GM21576 (cell line): ENCODE results near the gene RFPL1.
"Not testable (repeated sequence)": the region's sequence is repeated elsewhere in the genome, so short reads cannot be mapped to it uniquely, and the experiment has no call there.

Source experiments
- ATAC-seq: cut with Tn5 transposase; IDR thresholded peaks from one replicate; pipeline ENCODE4 v1.9.1; 2021; ENCODE audit warnings: mild to moderate bottlenecking, moderate library complexity; ENCODE audit not compliant: unreplicated experiment

Gene RFPL1

GRCh38 chr22:29438283-29438682, at the start of gene RFPL1:
Gene RFPL1, plus strand, starts transcription at chr22:29438583.
- ATAC-seq = not testable (repeated sequence)

DNA sequence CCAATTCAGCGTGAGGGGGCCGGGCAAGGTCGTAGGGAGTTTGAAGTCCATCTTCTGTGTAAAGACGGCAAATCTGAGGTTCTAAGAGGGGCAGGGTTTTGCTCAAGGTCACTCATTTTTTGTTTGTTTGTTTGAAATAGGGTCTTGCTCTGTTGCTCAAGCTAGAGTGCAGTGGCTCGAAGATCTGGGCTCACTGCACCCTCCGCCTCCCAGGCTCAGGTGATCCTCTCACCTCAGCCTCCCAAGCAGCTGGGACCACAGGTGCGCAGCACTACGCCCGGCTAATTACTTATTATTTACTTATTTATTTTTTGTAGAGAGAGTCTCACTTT, 49.7 kb upstream of the RFPL1 start:
- ATAC-seq = no peak

- ATAC-seq = no peak
Measured at GRCh38 chr22:29390270-29390669, 48.1 kb upstream of the RFPL1 start.

DNA sequence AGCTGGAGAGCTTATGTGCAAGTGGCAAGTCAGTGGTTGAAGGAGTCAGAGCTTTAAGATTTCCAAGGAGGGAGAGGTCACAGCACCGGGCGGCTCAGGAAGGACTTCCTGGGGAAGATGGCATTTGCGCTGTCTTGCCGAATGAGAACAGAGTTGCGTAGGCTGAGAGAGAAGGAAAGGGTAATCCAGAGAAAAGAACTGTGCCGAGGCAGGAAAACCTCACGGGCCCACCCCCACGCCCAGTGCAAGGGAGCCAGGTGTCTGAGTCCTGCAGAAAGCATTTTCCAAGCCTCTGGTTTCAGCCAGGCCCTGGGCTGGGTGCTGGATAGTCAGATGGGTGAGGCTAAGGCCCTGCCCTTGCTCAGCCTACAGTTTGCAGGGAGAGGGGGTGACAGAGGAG, 46.8 kb upstream of the RFPL1 start:
- ATAC-seq = no peak

DNA sequence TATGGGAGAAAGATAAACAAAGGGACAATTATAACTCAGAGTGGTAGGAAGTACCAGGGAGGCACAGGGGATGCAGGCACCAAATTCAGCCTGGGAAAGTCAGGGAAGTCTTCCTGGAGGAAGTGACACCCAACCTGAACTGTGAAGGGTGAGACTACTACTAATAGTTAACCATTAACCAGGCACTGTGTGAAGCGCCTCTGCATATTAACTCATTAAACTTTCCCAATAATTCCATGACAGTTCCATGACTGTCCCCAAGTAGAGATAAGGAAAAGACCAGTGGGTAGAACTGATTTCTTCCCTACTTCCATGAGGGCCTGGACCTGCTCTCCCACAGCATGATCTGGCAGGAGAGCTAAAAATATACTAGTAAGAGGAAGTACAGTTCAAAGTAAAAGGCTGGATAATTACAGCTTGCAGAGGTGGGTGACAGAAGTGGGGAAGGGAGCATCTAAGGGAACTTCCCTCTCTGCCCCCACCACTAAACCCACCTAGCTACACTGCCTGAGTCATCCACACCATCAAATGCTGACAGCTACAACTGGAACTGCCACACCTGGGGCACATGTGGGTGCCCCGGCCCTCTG, 45.3 kb upstream of the RFPL1 start:
- ATAC-seq = no peak

DNA sequence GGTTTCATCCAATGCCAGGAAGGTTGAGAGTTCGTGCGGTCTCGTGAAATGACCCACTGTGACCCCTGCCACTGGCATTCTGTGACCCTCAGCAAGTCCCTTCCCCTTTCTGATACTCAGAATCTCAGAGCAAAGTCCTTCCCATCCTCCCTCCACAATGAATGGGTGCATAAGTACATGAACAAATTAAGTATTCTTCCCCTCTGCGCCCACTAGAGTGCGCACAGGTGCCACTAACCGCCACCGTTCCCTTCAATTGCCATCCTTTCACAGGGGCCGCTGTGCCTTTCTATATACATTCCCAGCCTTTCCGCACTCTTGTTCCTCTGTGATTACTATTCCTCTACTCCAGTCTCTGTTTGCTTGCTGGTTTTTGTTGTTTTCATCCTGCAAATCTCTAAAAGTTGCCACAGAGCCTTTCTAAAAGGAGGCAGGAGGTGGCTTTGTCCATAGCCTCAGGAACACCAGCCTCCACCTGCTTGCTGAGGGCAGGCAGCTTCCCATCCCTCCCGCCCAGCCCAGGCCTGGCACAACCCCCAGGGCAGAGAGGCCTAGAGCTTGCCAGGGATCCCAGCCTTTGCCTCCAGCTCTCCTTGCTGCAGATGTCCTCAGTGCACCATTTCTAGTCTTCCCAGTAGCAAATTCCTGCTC, 43.3 kb upstream of the RFPL1 start:
- no peak for ATAC-seq

- ATAC-seq = no peak
Measured at GRCh38 chr22:29396126-29396525, 42.3 kb upstream of the RFPL1 start.

DNA sequence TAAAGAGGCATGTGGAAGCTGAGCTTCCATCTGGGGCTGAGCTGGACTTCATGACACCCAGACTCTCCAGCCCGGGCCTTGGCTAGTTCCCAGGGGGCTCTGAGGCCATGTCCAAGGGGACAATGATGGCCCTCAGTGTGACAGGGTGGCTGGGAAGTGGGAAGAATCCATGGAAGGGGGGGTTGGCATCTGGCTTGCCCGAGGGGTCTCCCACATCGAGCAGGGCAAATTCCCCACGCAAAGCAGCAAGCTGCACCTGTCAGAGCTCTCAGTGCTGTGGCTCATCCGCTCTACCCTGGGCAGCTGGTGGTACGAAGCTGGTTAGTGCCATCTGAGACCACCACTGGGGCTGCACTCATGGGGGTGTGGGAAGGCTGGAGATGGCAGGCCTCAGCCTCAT, 40.6 kb upstream of the RFPL1 start:
- ATAC-seq = no peak

DNA sequence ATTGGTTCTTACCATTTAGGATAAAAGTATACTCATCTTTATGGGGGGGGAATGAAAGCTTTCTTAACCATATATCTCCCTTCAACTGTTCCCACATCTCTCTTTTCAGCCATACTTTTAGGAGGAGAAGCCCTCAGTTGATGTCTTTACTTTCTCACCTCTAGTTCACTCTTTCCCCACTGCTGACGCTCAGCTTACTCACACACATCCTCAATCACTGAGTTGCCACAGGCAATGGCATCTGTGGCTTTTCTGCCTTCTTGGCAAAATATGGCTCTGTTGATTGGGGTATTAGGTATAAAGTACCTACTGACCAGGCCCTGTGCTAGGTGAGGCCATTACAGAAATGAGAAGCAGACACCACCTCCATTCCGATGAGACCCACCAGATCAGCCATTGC, 37.8 kb upstream of the RFPL1 start:
- no peak for ATAC-seq

- not testable (repeated sequence) for ATAC-seq
Measured at GRCh38 chr22:29401538-29401937, 36.8 kb upstream of the RFPL1 start.

DNA sequence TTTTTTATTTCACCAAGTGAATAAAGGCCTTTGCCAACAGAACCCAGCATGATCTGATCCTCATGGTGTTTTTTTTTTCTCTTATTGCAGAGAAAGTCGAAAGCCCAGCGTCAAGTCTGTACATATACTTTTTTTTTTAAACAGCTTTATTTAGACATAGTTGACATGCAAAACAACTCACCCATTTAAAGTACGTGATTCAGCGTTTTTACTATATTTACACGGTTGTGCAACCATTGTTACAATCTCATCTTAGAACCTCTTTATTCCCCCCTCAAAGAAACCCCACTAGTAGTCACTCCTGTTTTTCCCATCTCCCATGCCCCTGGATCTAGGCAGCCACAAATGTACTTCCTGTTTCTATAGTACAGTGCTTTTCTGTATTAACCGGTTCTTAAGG, 29.4 kb upstream of the RFPL1 start:
- ATAC-seq = no peak

- ATAC-seq = not testable (repeated sequence)
Measured at GRCh38 chr22:29411569-29412211, 26.7 kb upstream of the RFPL1 start.

DNA sequence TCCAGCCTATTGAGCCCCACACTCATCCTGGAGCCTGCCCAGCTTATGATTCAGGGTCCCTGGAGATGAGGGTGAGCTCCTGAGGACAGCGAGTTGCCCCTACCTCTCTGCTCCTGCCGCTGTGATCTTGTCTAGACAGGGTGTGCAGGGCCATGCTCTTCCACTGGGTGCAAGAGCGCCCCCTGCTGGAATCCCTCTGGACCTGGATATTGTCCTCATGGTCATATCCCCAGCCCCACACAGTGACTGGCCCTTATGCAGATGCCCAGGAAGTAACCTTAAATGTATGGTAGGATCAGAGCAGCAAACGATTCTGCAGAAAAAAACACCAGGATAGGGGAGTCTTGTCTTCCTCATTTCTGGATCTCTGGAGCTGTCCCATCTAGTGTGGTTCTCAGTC, 25.6 kb upstream of the RFPL1 start:
- ATAC-seq = not testable (repeated sequence)

DNA sequence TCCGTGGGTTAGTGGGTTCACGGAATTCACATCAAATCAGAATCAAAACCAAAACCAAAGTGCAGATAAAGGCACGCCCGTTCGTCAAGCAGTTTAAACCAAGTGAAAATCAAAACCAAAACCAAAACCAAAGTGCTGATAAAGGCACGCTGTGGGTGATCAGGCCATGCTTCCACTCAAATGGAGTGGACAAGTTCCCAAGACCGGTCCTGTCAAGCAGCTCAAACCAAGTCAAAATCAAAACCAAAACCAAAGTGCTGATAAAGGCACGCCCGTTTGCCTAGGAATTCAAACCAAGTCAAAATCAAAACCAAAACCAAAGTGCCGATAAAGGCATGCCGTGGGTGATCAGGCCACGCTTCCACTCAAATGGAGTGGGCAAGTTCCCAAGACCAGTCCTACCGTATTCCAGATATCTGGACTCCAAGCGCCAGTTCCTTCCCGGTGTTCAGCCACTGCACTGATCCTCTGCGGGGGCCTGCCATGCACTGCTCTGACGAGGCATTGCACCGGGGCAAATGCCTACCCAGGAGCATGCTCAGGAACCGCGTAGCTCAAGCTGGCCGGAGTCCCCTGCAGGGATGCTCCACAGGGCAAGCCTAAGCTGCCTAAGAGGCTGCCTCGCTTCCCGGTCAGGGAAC, 23.3 kb upstream of the RFPL1 start:
- not testable (repeated sequence) for ATAC-seq

DNA sequence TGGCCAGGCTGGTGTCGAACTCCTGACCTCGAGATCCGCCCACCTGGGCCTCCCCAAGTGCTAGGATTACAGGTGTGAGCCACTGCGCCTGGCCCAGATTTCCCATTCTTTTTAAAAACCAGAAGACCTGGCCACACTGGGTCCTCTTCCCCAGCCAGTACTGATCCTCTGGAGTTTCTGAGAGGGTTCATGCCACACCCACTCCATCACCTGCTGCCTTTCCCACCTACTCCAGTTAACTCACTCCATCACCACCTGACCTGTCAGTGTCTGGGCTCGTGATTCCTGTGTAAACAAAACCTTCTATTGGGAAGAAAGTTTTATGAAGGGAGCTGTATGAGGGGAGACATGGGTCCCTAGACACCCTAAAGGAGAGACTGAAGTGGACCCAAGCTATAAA, 19.7 kb upstream of the RFPL1 start:
- not testable (repeated sequence) for ATAC-seq

- ATAC-seq = no peak
Measured at GRCh38 chr22:29426476-29426875, 11.9 kb upstream of the RFPL1 start.

DNA sequence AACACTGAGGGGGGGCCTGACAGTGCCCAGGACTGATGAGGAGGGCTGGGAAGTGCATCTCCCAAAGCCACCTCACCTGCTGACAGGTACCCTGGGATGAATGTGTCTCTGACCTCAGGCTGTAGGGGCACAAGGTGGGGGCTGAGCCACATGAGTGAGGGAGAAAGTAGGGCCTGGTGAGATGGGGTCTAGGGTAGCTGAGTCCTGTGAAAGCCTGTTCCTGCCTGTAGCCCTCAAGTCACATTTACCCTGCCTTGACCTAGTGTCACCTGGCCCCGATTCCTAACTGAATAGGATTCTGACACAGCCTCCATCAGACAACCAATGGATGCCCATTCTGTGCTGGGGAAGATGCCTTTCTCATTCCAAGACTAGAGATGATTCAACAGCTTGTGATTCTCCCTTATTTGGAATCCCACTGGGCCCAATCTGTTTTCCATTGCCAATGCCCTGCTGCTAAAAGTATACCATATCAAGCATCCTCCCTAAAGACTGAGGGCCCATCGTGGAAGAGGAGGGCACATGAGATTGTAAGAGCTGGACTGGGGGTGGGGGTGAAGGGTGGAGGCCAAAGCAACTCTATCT, 11.1 kb upstream of the RFPL1 start:
- ATAC-seq = no peak

DNA sequence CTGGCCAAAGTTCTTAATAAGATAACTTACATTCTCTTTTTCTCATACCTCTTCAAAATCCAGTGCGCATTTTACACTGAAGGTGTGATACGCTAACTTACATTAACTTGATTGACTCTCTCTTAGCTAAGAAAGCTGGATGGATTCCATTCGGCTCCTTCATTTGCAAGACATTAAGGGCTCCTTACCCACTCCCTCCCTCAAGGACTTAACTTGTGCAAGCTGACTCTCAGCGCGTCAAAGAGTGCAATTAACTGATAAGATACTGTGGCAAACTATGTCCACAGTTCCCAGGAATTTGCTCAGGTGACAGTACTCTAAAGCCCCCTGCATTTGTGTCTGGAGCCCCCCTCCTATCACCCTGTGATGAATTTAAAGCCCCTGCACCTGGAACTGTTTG, 6.4 kb upstream of the RFPL1 start:
- no peak for ATAC-seq

DNA sequence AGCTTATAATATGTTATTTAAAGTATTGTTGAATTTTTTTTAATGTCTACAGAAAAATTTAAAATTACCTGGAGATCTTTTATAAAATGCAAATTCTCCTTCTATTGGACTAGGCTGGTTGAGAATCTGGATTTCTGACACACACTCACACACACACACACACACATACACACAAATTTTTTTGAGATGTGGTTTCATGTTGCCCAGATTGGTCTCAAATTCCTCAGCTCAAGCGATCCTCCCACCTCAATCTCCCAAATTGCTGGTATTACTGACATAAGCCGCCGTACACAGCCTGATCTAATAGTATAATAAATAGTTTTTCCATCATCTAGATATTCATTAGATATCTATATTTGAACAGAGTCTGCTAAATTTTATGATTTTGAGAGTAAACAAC, 4.5 kb upstream of the RFPL1 start:
- no peak for ATAC-seq

DNA sequence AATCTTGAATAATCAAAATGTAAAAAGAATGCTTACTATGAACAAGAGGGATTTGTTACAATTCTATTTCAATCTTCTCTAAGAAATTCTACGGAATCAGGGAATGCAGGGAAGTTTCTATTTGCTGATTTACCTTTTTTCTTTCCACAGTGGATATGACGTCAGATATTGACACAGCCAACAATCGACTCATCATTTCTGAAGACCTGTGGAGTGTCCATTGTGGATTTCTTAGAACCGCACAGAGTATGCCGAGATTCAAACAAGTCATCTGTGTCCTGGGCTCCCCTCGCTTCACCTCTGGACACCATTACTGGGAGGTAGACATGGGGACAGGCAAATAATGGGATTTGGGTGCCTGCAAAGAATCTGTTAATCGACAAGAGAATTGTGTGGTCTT, 4.1 kb upstream of the RFPL1 start:
- ATAC-seq = no peak

- no peak for ATAC-seq
Measured at GRCh38 chr22:29435236-29436136, 2.9 kb upstream of the RFPL1 start.
